Activated T-cell treated with anti-CD3 and anti-CD28 coated beads for 1 hour (primary cell): ENCODE results near the gene KYAT1.

Source experiments
- DNase-seq: peaks from one replicate; pipeline ENCODE4 v3.0.0-alpha.2; 2020; ENCODE audit warnings: low read depth

The KYAT1 gene

DNA sequence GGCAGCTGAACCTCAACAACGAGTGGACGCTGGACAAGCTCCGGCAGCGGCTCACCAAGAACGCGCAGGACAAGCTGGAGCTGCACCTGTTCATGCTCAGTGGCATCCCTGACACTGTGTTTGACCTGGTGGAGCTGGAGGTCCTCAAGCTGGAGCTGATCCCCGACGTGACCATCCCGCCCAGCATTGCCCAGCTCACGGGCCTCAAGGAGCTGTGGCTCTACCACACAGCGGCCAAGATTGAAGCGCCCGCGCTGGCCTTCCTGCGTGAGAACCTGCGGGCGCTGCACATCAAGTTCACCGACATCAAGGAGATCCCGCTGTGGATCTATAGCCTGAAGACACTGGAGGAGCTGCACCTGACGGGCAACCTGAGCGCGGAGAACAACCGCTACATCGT is 26.6 kb upstream of the KYAT1 start:
- DNase-seq: no peak

DNA sequence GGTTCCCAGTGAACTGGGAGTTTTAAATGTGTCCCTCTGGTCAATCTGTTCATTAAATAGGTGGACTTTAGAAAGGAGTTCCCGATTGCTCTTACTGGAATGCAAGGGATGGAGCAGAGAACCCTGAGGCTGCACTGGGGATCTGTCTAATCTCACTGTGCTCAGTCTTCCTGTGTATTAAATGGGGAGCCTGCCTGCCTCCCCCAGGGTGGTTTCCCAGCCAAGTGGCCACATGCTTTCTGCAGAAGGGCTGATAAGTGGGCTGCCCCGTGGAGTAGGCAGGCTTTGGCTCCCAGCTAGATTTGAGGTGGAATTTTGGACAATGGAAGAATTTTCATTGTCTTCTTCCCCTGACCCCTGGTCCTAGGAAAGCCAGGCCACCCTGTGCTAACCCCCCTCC is 25.0 kb upstream of the KYAT1 start:
- DNase-seq: no peak

DNA sequence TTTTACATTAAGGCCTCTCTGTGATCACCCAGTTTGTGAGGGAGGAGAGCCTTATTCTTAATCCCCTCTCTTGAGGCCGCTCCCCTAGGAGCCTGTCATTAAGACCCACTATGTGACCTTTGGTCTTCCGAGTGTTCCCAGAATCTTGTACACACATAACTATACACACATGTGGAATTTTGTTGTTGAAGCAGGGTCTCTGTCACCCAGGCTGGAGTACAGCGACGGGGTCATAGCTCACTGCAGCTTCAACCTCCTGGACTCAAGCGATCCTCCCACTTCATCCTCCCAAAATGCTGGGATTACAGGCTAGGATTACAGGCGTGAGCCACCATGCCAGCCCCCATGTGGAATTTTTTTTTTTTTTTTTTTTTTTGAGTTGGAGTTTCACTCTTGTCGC is 24.2 kb upstream of the KYAT1 start:
- no peak for DNase-seq

DNA sequence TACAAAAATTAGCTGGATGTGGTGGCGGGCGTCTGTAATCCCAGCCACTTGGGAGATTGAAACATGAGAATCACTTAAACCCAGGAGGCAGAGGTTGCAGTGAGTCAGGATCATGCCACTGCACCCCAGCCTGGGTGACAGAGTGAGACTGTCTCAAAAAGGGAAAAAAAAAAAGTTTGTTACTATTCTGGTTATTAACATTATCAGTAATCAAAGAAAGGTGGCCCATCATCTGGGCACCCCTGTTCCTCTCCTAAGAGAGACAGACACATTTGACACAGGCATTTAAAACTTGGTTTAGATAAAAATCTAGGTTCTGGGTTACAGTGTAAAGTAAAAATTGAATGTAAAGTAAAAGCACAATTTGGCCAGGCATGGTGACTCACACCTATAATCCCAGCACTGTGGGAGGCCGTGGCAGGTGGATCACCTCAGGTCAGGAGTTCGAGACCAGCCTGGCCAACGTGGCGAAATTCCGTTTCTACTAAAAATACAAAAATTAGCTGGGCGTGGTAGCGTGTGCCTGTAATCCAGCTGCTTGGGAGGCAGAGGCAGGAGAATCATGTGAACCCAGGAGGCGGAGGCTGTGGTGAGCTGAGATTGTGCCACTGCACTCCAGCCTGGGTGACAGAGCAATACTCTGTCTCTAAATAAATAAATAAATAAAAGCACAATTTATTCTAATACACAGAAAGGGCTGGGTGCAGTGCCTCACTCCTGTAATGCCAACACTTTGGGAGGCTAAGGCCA is 22.3 kb upstream of the KYAT1 start:
- DNase-seq: no peak

DNA sequence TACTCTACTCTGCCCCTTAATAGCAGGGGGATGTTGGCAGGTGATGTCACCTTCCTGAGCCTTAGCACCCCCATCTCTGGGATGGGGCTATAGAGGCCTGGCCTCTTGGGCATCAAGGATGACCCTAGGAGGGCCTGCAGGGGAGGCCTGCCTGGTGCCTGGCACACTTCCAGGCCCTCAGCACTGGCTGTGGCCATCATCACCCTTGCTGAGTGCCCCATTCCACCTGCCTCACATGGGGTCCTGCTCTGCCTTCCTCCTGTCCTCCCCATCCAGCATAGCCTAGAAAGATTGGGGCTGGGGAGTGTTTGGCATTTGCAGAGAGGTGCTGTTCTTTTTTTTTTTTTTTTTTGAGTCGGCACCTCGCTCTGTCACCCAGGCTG is 21.3 kb upstream of the KYAT1 start:
- no peak for DNase-seq

DNA sequence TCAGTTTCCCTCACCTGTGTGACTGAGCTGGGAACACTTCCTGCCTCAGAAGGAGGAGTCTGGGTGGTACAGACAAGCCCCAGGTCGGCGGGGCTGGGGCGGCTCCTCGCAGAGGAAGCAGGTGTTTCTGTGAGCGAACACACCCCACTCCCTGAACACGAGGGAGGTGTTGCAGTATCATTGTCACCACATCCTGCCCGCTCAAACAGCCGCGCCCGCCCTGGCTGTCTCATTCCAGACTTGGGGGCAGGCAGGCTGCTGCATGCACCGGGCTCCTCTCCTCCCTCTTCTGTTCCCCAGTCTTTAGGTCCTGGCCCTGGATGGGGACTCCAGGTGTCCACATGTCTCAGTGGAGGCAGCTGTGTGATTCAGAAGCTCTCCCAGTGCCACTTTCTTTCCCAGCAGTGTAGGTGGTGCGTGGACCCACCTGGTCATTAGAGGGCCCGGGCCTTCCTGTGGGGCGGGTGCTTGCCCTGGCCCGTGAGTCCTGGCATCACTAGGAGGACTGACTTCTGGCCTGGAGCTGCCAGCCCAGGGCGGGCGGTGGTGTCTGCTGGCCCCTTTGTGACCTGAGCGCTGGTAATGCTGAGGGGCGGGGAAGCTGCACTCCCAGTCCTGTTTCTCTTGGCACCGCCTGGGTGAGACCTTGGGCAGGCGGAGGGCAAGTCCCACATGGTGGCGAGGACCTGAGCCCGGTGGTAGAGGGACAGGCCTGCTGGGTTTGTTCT is 20.8 kb upstream of the KYAT1 start:
- peak; percentile 84 for DNase-seq

DNA sequence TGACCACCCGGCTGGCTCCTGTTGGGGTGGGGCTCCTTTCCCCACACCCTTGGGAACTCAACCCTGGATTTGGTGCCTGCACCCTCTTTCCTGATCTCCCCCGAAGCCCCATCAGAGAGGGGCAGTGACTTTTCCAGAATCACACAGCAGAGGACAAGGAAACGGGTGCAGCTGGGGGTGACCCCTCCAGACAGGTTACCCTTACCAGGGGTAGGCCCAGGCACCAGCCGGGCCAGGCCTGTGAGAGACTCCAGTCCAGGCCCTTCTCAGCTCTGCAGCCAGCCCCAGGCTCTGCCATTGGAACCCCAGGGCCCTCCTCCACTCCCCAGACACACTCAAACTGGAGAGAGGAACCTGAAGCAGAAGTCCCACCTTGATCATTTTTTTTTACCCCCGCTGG is 20.1 kb upstream of the KYAT1 start:
- no peak for DNase-seq

DNA sequence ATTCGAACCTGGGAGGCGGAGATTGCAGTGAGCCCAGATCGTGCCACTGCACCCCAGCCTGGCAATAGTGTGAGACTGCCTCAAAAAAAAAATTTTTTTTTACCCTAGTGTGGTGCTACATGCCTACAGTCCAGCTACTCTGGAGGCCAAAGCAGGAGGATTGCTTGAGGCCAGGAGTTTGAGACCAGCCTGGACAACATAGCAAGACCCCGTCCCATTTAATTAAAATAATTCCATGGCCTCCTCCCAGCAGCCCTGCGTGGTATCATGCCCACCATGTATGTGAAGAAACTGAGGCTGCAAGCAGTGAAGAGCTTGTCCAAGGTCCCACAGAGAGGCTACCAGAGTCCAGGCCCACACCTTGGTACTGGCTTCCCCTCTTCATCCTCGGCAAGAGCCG is 19.6 kb upstream of the KYAT1 start:
- no peak for DNase-seq

DNA sequence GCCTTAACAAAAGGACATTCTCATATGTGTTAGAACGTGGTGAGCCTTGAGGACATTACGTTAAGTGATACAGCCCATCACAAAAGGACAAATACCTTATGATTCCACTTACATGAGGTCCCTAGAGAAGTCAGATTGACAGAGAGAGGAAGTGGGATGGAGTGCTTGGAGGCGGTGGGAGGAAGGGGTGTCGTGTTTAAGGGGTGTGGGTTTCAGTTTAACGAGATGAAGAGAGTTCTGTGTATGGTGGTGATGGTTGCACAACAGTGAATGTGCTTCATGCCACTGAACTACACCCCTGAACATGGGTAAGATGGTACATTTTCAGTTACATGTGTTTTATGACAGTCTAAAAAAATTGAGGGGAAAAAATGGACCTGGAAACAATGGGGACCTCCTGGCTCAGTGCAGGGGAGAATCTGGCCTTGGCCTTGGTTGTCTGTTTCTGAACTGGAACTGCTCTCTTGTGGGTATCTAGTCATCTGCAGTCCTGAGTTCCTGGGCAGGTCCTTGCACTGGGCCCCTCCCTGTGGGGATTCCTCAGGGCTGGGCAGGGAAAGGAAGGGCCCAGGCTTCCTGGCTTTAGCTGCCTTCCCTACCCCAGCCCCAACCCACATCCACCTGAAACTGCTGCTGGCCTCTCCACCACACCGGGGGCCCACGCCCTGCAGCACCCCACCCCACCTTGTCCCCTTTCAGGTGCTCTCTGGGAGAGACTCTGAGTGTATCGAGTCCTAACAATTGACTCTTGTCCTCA is 18.0 kb upstream of the KYAT1 start:
- no peak for DNase-seq

DNA sequence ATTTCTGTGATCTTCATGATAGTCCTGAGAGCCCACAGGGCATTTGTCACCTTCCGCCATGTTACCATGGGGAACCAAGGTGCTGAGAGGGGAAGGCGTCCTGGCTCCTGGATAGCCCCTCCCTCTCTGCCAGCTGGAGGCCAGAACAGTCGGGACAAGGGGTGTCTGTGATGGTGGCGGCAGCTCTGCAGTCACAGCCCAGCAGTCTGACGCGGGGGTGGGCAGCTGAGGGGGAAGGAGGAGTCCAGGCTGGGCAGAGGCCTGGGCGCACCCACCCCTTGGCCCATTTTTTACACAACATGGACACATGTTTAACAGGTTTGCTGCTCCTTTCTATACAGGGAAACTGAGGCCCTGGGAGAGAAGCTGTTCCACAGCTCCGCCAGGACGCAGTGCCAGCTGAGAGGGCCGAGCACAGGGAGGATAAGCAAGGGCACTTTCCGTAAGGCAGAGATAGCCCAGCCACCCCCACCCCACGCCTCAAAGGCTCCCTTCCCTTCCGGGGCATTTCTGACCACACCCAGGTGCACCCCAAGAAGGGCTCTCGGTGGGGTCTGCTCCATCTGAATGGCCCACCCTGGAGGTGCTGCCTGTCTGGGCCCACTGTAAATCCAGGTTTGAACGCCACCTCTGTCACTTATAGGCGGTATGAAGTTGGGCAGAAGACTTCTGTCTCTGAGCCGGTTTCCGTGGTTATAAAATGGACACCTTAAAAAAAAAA is 17.3 kb upstream of the KYAT1 start:
- no peak for DNase-seq

DNA sequence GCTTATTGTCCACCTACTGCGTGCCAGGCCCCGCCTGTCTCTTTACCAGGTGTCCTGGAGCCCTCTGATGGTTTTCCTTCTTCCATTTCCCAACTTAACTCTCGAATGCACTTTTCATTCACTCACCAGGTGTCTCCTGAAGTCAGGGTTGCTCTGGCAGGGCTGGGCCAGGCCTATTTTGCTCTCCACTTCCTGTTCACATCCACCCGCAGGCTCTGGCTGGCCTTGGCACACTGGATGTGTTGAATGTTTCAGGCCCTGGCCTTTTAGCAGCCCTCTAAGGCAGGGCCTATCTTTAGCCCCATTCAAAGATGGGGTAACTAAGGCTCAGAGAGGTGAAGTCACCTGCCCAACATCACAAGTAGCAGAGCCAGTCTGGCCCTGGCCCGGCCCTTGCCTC is 16.6 kb upstream of the KYAT1 start:
- no peak for DNase-seq

DNA sequence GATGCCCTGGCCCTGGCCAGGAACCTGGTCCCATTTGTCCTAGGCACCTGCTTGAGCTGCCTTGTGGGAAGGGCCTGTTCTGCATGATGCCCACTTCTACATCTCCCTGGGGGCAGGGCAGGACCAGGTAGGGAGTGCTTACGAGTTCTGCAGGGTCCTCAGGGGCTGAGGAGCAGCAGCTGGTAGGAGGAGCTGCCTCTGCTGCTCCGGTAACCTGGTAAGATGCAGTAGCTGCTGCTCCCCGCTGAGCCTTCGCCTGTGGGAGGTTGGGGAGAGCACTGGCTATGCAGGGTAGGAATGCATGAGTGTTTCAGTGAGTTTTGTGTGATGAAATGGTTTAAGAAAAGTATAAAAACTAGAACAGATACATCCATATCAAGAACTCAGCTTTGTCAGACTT is 13.8 kb upstream of the KYAT1 start:
- DNase-seq: no peak

DNA sequence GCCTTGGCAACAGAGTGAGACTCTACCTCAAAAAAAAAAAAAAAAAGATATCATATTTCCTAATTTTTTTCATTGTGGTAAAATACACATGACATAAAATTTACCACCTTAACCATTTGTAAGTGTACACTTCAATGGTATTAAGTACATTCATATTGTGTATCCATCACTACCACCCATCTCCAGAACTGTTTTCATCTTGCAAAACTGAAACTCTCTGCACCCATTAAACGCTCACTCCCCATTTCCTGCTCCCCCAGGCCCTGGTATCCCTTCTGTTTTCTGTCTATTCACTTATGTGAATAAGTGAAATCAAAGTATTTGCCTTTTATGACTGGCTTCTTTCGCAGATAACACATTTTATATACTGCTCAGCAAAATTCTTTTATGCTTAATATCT is 13.0 kb upstream of the KYAT1 start:
- no peak for DNase-seq

DNA sequence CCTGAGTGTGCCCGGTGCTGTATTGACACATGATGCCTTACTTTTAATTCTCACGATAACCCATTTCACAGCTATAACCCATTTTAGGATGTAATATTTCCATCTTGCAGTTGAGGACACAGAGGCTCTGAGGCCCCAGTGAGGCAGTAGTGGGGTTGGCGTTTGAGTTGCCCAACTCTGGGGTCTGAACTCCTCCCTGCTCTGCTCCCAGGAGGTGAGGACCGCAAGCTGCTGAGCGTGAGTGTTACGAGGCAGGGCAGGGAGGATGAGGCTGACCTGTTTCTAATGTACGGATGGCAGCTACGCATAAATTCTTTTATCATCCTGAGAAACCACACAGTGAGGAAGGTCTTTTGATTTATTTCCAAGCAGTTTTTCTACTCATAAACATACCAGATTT is 11.6 kb upstream of the KYAT1 start:
- DNase-seq: no peak

DNA sequence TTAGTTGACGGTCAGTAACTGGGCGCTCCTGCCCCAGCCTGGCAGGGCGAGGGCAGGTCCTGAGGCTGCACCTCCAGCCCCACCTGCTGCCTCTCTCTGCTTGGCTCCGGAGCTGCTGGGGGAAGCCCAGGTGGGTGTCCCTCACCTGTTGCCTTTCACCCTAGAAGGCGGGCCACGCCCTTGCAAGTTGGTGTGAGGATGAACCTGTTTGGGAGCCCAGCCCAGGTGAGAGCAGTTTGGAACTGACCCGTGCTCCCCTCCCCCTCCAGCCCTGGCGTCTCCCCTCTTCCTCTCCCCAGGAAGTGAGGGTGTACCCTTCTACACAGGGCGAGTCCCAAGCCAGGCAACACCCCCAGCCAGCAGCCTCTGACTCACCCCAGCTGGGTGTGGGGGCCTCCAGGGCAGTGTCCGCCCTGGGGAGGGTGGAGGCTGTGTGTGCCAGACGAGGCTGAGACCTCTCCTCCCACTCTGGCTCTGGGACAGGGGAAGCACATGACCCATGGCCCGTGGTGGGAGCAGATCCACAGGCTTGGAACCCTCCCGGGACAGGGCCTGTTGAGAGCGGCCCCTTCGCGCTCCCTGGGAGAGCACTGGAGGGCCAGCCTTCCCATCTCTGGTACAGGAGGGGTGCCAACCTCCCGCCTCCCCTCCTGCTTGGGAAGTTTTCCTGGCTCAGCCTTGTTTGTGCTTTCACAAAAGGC is 10.6 kb upstream of the KYAT1 start:
- DNase-seq: peak; percentile 17

DNA sequence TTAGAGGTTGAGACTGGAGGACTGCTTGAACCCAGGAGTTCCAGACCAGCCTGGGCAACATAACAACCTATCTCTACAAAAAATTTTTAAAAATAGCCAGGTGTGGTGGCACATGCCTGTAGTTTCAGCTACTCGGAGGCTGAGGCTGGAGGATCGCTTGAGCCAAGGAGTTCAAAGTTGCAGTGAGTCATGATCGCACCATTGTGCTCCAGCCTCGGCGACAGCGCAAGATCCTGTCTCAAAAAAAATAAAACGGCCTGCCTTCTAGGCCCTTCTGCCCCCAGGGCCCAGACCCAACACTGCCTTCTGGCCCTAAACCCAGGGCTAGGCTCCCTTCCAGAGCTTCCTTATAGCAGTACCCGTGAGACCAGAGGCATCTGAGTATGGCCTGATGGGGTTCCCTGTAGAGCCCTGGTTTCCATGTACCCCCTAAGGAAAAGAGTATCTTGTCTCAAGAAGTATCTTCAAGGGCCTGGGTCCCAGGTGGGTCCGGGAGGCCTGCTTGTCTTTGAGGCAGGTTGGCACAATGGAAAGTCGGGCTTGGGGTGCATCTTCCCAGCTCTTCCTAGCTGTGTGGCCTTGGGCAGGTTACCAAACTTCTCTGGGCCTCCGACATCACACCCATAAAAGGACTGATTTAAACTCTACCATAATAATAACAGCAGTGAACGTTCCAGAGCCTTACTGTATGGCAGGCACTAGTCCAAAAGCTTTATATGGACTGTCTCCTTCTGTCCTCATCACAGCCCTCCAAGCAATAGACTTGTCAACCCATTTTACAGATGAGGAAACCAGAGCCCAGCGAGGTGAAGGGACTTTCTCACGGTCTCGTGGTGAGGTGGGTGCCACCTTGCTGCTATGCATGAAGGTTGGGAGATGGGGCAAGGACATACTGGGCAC is 9.8 kb upstream of the KYAT1 start:
- no peak for DNase-seq

DNA sequence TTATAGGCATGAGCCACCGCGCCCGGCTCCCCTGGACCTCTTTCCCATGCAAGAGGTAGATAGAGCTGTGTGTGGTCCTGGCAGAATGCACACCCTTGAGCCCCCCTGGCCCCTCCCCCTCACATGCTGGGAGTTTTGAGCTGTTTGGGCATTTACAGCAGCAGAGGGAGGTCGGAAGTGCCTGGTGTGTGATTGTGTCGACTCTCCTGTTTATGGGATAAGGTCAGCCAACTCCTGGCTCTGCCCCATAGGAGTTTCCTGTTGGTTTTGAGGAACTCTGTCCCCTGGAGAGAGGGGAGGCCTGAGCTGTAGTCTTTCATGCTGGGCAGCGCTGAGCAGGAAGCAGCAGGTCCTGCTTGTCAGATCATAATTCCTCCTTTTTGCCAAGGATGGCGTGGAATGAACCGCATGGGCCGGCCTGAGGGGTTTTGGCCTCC is 6.2 kb upstream of the KYAT1 start:
- no peak for DNase-seq

DNA sequence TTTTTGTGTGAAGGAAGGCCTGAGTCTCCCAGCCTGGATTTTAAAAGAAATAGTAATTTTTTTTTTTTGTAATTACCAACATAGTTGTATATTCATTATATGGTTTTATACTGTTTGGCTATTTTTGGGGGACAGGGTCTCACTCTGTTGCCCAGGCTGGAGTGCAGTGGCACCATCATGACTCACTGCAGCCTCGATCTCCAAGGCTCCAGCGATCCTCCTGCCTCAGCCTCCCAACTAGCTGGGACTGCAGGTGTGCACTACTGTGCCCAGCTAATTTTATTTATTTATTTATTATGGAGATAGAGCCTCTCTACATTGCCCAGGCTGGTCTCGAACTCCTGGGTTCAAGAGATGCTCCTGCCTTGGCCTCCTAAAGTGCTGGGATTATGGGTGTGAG is 5.3 kb upstream of the KYAT1 start:
- DNase-seq: no peak

DNA sequence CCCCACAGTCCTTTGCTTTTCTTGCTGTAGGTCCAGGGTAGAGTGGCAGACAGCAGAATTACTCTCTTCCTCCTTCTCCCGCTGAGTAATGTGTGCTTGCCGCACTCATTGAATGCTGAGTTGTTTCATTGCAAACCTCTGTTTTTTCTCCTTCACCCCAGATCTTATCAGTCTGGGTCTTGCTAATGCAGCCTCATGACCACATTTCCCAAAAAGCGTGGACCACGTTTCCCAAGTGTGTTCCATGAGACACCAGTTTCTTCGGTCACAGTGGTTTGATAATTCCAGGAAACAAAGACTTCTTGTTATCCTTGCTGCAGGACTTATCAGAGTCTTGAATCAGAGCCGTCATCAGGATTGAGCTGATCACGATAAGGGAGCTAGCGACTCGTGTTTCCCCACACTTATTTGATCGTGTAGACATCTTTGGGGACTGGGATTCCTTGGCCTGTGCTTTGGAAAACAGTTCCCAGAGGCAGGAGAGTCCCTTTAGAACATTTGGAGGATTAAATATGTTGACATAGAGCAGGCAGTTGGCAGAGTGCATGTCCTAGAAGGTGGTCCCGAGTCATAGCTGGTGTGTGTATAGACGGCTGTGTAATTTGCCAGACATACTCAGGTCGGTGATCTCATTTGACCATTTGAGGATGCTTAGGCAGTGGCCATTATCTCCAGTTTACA is 4.6 kb upstream of the KYAT1 start:
- DNase-seq: no peak

DNA sequence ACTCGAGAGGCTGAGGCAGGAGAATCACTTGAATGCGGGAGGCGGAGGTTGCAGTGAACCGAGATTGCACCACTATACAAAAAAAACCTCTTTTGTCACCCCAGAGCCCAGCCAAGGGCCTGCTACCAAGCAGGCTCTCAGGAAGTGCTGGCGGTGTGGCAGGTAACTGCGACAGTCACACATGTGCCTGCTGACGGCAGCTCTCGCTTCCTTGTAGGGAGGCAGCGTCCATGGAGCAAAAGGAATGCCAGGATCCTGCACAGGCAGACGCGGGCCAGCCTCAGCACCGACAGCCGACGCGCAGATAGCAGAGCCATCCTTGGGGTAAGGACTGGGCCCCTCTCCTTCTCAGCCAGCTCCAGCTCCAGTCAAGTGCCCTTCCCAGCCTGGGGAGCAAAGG is 4.0 kb upstream of the KYAT1 start:
- no peak for DNase-seq
